HepG2 (cell line): ENCODE data around the gene AP3B2. TPM values are rescaled to one million over a fixed set of nuclear protein-coding genes. Genes with fewer than 3 reads are reported as not detected.

Source experiments
- ATAC-seq: fragments of 200-7000 bp; cut with Tn5 transposase; 3 replicates; pipeline ENCODE4 v1.9.1; 2020; ENCODE audit warnings: mild to moderate bottlenecking, moderate library complexity
- BruUV-seq: library from RNA; stranded (reverse); fragments of 400-500 nt; replicated peaks from 2 replicates; lab custom pipeline; 2021; lab: Mats Ljungman, UMichigan
- CTCF ChIA-PET: fragments of 300-600 bp; formaldehyde crosslinking; extraction: SDS; loops from one replicate; lab custom pipeline; 2021; ENCODE audit warnings: low total read pairs, inconsistent platforms, low intra/inter-chr PET ratio; lab: Yijun Ruan, JAX
- POLR2A ChIA-PET: fragments of 350-600 bp; sonication (Branson Sonifier 250); formaldehyde crosslinking; loops from one replicate; lab custom pipeline; 2020; ENCODE audit warnings: antibody characterized with exemption, inconsistent platforms; lab: Yijun Ruan, JAX
- DNase-seq: peaks from one replicate; pipeline ENCODE4 v3.0.0-alpha.2; 2015; ENCODE audit warnings: low spot score
- FAIRE-seq: peaks from 3 replicates; lab custom pipeline; 2011; peaks lifted over from hg19 to GRCh38; lab: Jason Lieb, UNC
- H2AFZ ChIP-seq: one replicate; pipeline ENCODE4 v1.6.1; 2011; ENCODE audit warnings: low read length, inconsistent platforms
- H3K27ac ChIP-seq: fragments of 300-600 bp; 3 replicates; pipeline ENCODE4 v1.8.0; 2011; ENCODE audit warnings: mixed run types, mild to moderate bottlenecking, mixed read lengths, low read length, inconsistent platforms; ENCODE audit not compliant: insufficient read depth; ENCODE audit errors: extremely low read length
- H3K27me3 ChIP-seq, 2 experiments: fragments of 200-600 bp in 1 of 2; 2 replicates in 1 of 2; 3 replicates in 1 of 2; pipeline versions ENCODE4 v1.6.0 to v1.8.0; 2011; ENCODE audit warnings: low read length in 2 of 2, mild to moderate bottlenecking in 2 of 2, moderate library complexity in 2 of 2, inconsistent platforms in 1 of 2; ENCODE audit not compliant: insufficient read depth in 2 of 2, control insufficient read depth in 1 of 2
- H3K36me3 ChIP-seq, 2 experiments: fragments of 200-600 bp in 1 of 2; replicated peaks in 1 of 2; 2 replicates in 1 of 2; 3 replicates in 1 of 2; pipeline versions ENCODE4 v1.5.1 to v1.8.0; 2011; ENCODE audit warnings: low read length in 2 of 2, inconsistent platforms in 1 of 2; ENCODE audit not compliant: insufficient read depth in 2 of 2, control insufficient read depth in 1 of 2
- H3K4me1 ChIP-seq: 2 replicates; pipeline ENCODE4 v1.5.1; 2012; ENCODE audit warnings: low read length, inconsistent platforms; ENCODE audit not compliant: insufficient read depth
- H3K4me2 ChIP-seq: 2 replicates; pipeline ENCODE4 v1.6.0; 2011; ENCODE audit warnings: low read depth, low read length, inconsistent platforms
- H3K4me3 ChIP-seq, 3 experiments: fragments of 200-600 bp in 1 of 3; sonication (generic), shearing (Covaris generic) in 1 of 3; replicated peaks in 1 of 3; 2 replicates each; pipeline ENCODE4 v1.5.1; 2011 to 2016; ENCODE audit warnings: low read length in 3 of 3, inconsistent platforms in 2 of 3, low read depth in 2 of 3, mild to moderate bottlenecking in 2 of 3, control low read depth in 1 of 3, mixed read lengths in 1 of 3; ENCODE audit not compliant: insufficient read depth in 1 of 3
- H3K79me2 ChIP-seq: one replicate; pipeline ENCODE4 v1.6.1; 2011; ENCODE audit warnings: low read length, inconsistent platforms; ENCODE audit not compliant: insufficient read depth
- H3K9ac ChIP-seq: 2 replicates; pipeline ENCODE4 v1.6.0; 2011; ENCODE audit warnings: mild to moderate bottlenecking, low read depth, low read length, inconsistent platforms; ENCODE audit not compliant: insufficient read depth
- H3K9me3 ChIP-seq: 2 replicates; pipeline ENCODE4 v1.5.1; 2012; ENCODE audit warnings: mild to moderate bottlenecking, low read length
- H4K20me1 ChIP-seq: 2 replicates; pipeline ENCODE4 v1.6.0; 2011; ENCODE audit warnings: inconsistent platforms, mild to moderate bottlenecking, low read length, moderate library complexity; ENCODE audit not compliant: insufficient read depth
- GLI4 ChIP-seq: sonication (generic); formaldehyde crosslinking; IDR thresholded peaks from 2 replicates; pipeline ENCODE4 v1.5.1; 2020; ENCODE audit warnings: missing genetic modification reagents, mild to moderate bottlenecking, moderate library complexity, borderline replicate concordance
- NCOA1 ChIP-seq: sonication (generic); formaldehyde crosslinking; IDR thresholded peaks from 2 replicates; pipeline ENCODE4 v1.9.0; 2021; ENCODE audit warnings: missing genetic modification reagents
- NCOR1 ChIP-seq: fragments of 200-600 bp; sonication (generic); IDR thresholded peaks from 2 replicates; pipeline ENCODE4 v1.7.0; 2017; ENCODE audit warnings: antibody characterized with exemption, low read length, borderline replicate concordance
- RFXAP ChIP-seq: sonication (generic); formaldehyde crosslinking; IDR thresholded peaks from 2 replicates; pipeline ENCODE4 v1.4.0; 2020; ENCODE audit warnings: missing genetic modification reagents, borderline replicate concordance
- SIX1 ChIP-seq: sonication (generic); formaldehyde crosslinking; IDR thresholded peaks from 2 replicates; pipeline ENCODE4 v1.4.0; 2020; ENCODE audit warnings: missing genetic modification reagents, borderline replicate concordance
- UBTF ChIP-seq: sonication (generic); formaldehyde crosslinking; IDR thresholded peaks from 2 replicates; pipeline ENCODE4 v1.4.0; 2020; ENCODE audit warnings: mild to moderate bottlenecking, missing genetic modification reagents
- XBP1 ChIP-seq: sonication (generic); formaldehyde crosslinking; IDR thresholded peaks from 2 replicates; pipeline ENCODE4 v1.5.0; 2020; ENCODE audit warnings: missing genetic modification reagents
- ZNF205 ChIP-seq: IDR thresholded peaks from 2 replicates; pipeline ENCODE4 v1.6.1; 2018; ENCODE audit warnings: missing biosample characterization, missing genetic modification reagents
- ZNF333 ChIP-seq: sonication (generic); formaldehyde crosslinking; IDR thresholded peaks from 2 replicates; pipeline ENCODE4 v1.4.0; 2020; ENCODE audit warnings: mild to moderate bottlenecking, missing genetic modification reagents, borderline replicate concordance
- ZNF512B ChIP-seq: sonication (generic); formaldehyde crosslinking; IDR thresholded peaks from 2 replicates; pipeline ENCODE4 v1.5.1; 2020; ENCODE audit warnings: missing genetic modification reagents, mild to moderate bottlenecking, borderline replicate concordance
- WGBS: methylation state at CpG from one replicate; pipeline ENCODE4 v1.1.6; 2017; ENCODE audit warnings: low lambda C conversion rate; 5-methylcytosine and 5-hydroxymethylcytosine counted together
- in situ Hi-C: cut with HindIII; loops from 2 replicates; pipeline ENCODE4 v1.10.0; 2017; ENCODE audit warnings: low pct_unique_long_range_greater_than_20kb; ENCODE audit not compliant: extremely low pct_ligation_motif_present
- intact Hi-C: fragments of 100-400 bp; cut with micrococcal nuclease; formaldehyde crosslinking; loops from one replicate; pipeline ENCODE4 v1.10.0; 2022; ENCODE audit not compliant: unreplicated experiment
- polyA plus RNA-seq, 8 experiments: library from polyadenylated mRNA; depleted of rRNA in 3 of 8; stranded (reverse) in 7 of 8; unstranded in 1 of 8; fragments of >200 nt; fragmentation: Illumina TruSeq in 4 of 8; extraction: Trizol in 4 of 8; gene quantifications; 2 replicates each; pipeline versions ENCODE4 v1.2.1 to v1.2.3, GENCODE V29; 2011 to 2016; ENCODE audit warnings: low read depth in 4 of 8, missing spikeins in 1 of 8, mixed read lengths in 1 of 8; ENCODE audit not compliant: insufficient read depth in 1 of 8
- total RNA-seq, 5 experiments: library from RNA; depleted of rRNA; stranded (reverse); fragments of >200 nt; fragmentation: Illumina TruSeq; extraction: Trizol; gene quantifications; 2 replicates each; pipeline ENCODE4 v1.2.3, GENCODE V29; 2016; ENCODE audit warnings: low read depth in 1 of 5

The AP3B2 gene
- total and polyA plus RNA-seq, 2 of the 13 experiments (the other 11 are each of a cell fraction or from before 2014, with no cell fraction given) = not detected

DNA sequence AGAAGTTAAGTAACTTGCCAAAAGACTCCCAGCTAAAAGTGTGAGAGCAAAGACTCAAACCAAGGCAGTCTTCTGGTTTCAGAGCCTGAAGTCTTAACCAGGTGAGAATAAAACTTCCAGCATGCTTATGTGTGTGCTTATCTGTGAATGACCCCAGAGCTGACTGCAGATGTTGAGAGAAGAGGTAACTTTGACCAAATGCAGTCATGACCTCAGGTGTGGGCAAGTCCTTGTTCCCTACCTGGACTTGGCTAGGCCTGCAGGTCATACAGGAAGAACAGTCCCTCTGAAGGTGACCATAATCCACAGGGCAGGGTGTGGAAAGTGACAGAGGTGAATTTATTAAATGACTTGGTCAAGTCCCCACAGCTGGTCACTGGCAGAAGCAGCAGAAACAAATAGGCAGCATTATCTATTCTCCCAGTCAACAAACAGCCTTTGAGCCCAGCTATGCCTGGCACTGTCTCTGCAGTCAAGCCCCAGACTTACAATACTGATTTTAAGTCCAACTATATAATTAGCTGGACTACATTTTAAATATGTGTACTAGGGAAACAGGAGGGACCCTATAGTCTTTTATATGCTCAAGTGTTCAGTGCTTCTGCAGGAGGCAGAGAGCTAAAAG is 59.5 kb downstream of the AP3B2 start (continued):
- TF ChIP-seq ZNF512B (no peak), XBP1 (CRISPR knock-in tag) (no peak), SIX1 (CRISPR knock-in tag) (no peak), NCOR1 (no peak), ZNF205 (no peak)

GRCh38 chr15:82649226-82649999 is 60.3 kb downstream of the AP3B2 start:
- peaks cover 4 to 32% of the 10 kb centered on the region in 2 experiments; a peak in 3 of 5 replicates for H3K27me3 ChIP-seq
- TF ChIP-seq ZNF333 (CRISPR knock-in tag) (no peak), UBTF (CRISPR knock-in tag) (no peak), NCOA1 (CRISPR knock-in tag) (no peak), GLI4 (CRISPR knock-in tag) (no peak), RFXAP (no peak)
- TF ChIP-seq, all 625 proteins: peak for 0
- H3K4me2 ChIP-seq = no peak overlapping the region
- no peak overlapping the region for H3K4me3 ChIP-seq
- H3K27ac ChIP-seq = no peak overlapping the region
- no peaks in the 10 kb centered on the region for H3K9me3 ChIP-seq
- H3K4me1 ChIP-seq = no peaks in the 10 kb centered on the region
- 26% methylated on average over 10 of the region's 11 CpGs for WGBS
- intact Hi-C loops (no loop called here), in situ Hi-C loops (no loop called here)
- BruUV-seq = no TSS peak
- FAIRE-seq = no peak
- no peaks in the 10 kb centered on the region for H4K20me1 ChIP-seq
- ChIA-PET CTCF (no interaction called here), POLR2A (no interaction called here)
- no peaks in the 10 kb centered on the region for H3K36me3 ChIP-seq
- no peak for ATAC-seq
- no peak overlapping the region for H3K9ac ChIP-seq
- no peak for DNase-seq
- H2AFZ ChIP-seq = no peak overlapping the region
- H3K79me2 ChIP-seq = no peaks in the 10 kb centered on the region
